HG03139 (cell line): ENCODE data around the gene AGXT.

Experiments
- ATAC-seq: cut with Tn5 transposase; IDR thresholded peaks from one replicate; pipeline ENCODE4 v1.9.1; 2021; ENCODE audit not compliant: unreplicated experiment

AGXT gene

GRCh38 chr2:240912878-240913809 is 44.5 kb downstream of the AGXT start:
- no peak for ATAC-seq

GRCh38 chr2:240913810-240914644 is 45.4 kb downstream of the AGXT start:
- no peak for ATAC-seq

DNA sequence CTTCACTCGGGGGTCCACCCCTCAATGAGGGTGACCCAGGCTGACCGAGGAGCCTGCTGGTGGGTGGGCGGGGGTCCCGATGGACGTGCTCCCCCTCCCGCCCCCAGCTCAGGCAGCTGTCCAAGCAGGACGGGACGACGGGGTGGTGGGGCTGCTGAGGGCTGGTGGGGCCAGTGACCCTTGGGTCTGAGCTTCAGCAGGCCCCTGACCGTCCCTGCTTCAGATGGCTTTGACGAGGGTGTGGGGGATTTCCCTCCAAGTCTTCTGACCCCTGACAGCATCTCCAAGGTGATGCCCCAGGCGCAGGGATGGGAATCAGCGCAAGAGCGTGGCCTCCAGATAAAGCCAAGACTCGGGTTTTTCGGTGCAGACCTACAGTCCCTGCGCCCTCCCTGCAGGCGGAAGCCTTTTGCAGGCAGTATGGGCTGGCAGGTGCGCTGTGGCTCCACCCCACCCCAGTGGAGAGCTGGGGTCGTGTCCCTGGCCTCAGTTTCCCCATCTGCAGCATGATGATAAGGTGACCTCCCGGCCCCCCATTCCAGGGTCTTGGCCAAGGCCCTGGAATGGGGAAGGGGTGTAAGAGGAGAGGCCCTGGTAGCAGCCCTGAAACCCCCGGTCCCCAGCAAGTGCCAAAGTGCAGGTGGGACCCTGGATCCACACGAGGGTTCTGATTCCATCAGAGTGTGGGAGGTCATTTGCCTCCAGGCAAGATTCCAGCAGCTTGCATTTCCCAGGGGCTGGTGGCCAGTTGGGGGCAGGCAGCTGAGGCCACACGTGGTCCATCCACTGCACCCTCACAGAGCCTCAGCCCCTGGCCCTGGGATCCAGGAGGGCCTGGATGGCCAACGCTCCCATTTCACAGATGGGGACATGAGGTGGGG is 46.3 kb downstream of the AGXT start:
- ATAC-seq, result no peak

GRCh38 chr2:240915526-240916341 is 47.1 kb downstream of the AGXT start:
- ATAC-seq, result no peak

DNA sequence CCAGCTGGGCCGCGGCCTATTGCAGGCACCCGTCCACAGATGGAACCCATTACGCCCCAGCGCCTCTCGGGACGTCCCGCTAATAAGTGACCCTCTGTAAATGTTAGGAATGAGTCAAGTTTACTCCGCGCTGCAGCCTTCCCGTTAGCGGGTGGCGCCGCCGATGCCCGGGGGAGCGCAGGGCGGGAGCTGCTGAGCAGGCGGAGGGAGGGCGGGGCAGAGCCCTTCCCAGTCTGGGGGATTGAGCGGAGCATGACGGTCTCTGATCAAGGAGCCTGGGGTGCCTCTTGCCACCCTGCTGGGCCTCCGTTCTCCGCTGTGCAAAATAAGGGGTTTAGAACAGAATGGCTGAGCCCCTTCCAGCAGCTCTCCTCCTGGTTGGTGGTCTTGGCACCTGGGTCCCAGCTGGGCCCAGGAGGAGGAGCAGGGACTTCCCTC is 48.0 kb downstream of the AGXT start:
- no peak for ATAC-seq

DNA sequence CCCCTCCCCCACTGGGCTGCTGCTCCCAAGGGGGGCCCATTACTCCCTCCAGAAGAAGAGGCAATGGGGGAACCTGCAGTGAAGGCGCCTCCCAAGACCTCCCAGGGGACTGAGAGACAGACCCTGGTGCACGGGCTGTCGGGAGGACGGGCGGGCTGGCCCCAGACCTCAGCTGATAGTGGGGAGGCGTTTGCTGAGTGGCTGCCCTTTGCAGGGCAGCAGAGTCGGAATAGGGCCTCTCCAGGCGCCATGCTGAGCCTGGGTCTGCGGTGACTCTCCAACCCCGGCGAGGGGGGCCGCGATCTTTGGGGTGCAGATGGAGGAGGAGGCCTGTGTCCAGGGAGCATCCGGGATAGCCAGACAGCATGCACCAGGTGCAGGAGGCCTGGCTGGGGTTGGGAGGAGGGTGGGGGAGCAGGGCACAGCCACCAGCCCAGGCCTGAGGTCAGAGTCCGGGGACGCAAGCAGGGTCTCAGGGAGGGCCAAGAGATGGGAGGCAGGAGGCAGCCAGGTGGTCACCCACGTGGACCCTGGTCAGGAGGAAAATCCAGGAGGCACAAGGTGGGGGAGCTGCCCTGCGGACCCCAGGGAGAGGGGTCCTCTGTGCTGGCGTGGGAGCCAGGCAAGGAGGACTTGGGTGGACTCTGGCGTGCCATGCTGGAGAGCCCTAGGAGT is 48.5 kb downstream of the AGXT start:
- no peak for ATAC-seq

DNA sequence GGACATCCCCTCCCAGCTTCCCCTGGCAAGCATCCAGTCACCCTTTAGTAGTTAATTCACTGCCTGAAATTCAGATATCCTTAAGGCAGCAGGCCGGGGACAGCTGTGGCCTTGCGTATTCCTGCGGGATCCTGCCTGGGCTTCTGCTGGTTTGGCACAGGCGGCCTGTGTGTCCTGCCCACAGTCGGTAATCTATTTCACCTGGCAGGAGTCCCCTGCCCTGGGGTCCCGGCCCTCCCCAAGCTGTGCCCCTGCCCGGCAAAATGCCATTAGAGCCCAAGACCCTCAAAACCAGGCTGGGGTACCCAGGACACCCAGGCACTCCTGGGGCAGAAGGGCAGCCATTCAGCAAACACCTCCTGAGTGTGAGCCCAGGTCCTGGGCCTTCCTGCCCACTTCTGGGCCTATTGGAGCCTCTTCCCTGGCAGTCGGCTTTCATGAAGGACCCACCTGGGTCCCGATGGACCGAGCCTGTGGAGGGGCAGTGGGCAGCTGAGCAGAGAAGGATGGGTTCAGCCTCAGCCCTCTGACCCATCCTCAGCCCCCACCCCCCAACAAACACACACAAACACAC is 49.1 kb downstream of the AGXT start:
- ATAC-seq, result no peak

DNA sequence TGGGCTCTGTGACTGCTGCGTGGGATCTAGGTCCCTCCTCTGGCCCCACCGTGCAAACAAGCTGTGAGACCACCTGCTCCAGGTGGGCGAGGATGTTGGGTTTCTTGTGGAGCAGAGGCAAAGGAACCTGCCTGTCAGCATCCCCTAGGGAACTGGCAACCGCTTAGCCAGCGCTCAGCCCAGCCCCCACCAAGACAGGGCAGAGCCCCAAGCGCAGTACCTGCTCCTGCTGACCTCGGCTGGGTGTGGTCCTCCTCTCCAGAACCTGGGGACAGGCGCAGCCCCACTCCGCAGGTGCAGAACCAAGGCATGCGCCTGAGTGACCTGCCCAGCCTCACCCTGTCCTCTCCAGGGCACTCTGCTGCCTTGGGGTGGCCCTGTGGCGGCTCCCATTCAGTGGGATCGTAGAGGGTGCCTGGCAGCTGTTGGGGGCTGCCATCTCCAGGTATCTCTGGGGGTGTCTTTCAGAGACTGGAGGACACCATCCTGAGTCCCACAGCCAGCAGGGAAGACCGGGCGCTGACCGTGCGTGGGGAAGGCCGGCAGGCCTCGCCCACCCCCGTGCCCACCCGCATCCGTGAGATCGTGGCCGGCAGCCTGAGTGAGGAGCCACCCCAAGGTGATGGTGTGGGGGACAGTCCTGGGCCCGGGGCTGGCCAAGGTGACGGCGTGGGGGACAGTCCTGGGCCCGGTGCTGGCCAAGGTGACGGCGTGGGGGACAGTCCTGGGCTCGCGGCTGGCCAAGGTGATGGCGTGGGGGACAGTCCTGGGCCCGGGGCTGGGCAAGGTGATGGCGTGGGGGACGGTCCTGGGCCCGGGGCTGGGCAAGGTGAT is 49.9 kb downstream of the AGXT start:
- ATAC-seq, result no peak

GRCh38 chr2:240919161-240919781 is 50.6 kb downstream of the AGXT start:
- no peak for ATAC-seq

DNA sequence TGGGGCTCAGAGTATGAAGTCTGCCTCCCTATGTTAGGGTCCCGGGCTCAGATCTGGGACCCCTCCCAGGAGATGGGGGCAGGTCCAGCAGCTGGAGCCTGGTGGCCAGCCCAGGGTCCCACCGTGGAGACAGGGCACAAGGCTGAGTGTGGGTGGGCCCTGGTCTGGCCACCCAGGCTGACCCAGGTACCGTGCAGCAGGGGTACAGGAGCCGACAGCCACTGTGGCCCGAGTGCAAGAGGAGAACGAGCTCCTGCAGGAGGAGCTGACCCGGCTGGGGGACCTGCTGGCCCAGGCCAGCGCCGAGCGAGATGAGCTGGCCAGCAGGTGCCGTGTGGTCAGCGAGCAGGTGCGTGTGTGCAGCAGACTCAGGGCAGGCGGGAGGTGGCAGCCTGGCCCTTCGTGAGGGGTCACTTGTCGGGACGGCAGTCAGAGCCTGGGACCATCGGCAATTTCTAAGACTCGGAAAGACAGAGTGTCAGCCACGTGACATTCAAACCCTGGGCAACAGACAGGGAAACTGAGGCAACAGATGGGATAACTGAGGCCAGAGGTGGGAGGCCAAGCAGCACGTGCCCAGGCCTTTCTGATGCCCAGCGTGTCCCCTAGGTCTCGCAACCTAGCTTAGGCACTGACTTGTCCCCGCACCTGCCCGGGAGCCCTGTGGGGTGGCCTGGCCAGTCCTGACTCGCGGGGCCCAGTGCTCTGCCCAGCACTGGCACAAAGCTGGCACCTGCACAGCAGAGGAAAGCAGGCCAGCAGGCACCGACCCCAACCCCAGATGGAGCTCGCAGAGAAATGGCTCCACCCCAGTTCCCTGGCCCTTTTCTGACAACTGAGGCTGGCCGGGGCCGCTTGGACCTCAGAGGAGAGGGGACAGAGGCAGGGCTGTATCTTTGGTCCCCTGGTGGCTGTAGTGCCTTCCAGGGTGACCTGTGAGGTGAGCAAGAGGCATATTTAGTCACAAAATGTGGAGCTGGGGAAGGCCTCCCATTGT is 51.5 kb downstream of the AGXT start:
- no peak for ATAC-seq

DNA sequence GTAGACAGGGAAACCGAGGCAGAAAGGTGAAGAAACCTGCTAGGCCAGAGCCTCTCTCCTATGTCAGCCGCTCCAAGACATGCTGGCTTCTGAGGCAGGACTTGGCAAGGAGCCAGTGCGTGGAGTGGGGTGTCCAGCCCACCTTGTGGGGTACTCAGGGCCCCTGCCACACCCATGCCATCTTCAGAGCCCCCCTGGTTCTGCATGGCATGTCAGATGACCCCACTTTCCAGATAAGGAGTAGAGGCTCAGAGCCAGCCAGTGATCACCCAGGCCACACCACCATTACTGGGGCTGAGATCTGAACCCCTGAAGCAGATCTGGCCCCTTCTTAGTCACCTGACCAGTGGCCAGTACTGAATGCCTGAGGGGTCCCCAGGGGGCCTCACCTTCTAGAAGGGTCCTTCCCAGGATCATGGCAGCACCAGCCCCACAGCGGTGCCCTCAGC is 52.2 kb downstream of the AGXT start:
- no peak for ATAC-seq

- no peak for ATAC-seq
Measured at GRCh38 chr2:240921311-240921994, 52.8 kb downstream of the AGXT start.

- ATAC-seq, result no peak
Measured at GRCh38 chr2:240921995-240922244, 53.3 kb downstream of the AGXT start.

DNA sequence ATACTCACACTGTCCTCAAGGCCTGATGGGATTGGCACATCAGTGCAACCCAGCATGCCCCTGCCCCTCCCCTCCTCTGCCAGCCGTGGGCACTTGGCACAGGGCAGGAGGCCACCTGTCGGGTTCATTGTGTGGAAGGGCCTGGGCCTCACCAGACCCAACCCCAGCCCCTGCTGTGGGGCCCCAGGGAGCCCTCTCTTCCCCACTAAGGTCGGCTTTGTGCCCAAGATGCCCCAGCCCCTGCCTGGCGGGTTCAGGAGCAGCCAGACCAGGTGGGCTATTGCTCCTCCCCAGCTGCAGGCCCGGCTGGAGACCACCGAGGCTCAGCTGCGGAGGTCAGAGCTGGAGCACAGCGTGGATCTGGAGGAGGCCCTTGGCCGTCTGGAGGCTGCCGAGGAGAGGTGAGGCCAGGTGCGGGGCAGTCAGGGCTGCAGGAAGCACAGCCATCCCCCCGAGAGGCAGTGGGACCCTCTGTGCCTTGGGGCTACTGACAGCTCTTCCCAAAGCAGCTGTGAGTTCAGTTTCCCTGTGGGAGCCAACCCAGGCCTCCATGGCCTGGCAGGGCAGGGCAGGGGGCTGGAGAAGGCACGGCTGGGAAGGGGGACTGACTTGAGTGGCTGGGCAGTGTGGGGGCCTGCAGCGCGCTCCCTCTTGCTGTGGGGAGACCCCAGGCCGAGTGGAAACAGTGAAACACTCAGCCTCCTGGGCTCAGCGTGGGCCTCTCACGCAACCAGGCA is 53.8 kb downstream of the AGXT start:
- ATAC-seq, result no peak

- ATAC-seq, result no peak
Measured at GRCh38 chr2:240922982-240923537, 54.4 kb downstream of the AGXT start.
